Hippocampal formation (tissue), 2 donors: Measurements from ENCODE around the gene MITF.
A peak's percentile ranks its signal among the peaks of the same experiment; 100 is the strongest.

Experiments used
- DNase-seq, 2 donors: peaks; one replicate each; lab custom pipeline; 2025; lab: John Stamatoyannopoulos, UW

Gene MITF

GRCh38 chr3:69838217-69838616, 99.0 kb downstream of the MITF start:
- no peak for DNase-seq

GRCh38 chr3:69838696-69839515, 99.6 kb downstream of the MITF start:
- no peak for DNase-seq

- no peak for DNase-seq
Observed at GRCh38 chr3:69842351-69842750, 103.1 kb downstream of the MITF start.

GRCh38 chr3:69842789-69843188, 103.5 kb downstream of the MITF start:
- no peak for DNase-seq

GRCh38 chr3:69844706-69845105, 105.4 kb downstream of the MITF start:
- DNase-seq, result no peak

GRCh38 chr3:69847303-69847702, 108.0 kb downstream of the MITF start:
- DNase-seq, result no peak

- no peak for DNase-seq
Observed at GRCh38 chr3:69848113-69848512, 108.8 kb downstream of the MITF start.

GRCh38 chr3:69850849-69851248, 111.6 kb downstream of the MITF start:
- no peak for DNase-seq

GRCh38 chr3:69853027-69853426, 113.8 kb downstream of the MITF start:
- no peak for DNase-seq

- DNase-seq, result peak in 1 of 2 donors; percentile 83
Observed at GRCh38 chr3:69855436-69856162, 116.3 kb downstream of the MITF start.

GRCh38 chr3:69856965-69857705, 117.9 kb downstream of the MITF start:
- DNase-seq, result no peak

- DNase-seq, result no peak
Observed at GRCh38 chr3:69861556-69861955, 122.3 kb downstream of the MITF start.

- DNase-seq, result no peak
Observed at GRCh38 chr3:69864141-69864540, 124.9 kb downstream of the MITF start.

GRCh38 chr3:69864766-69865165, 125.5 kb downstream of the MITF start:
- DNase-seq, result no peak

- DNase-seq, result no peak
Observed at GRCh38 chr3:69865925-69866679, 126.8 kb downstream of the MITF start.

- DNase-seq, result no peak
Observed at GRCh38 chr3:69866988-69867720, 127.9 kb downstream of the MITF start.

- DNase-seq, result no peak
Observed at GRCh38 chr3:69867941-69868505, 128.8 kb downstream of the MITF start.

GRCh38 chr3:69868841-69869420, 129.7 kb downstream of the MITF start:
- no peak for DNase-seq

GRCh38 chr3:69869643-69870042, 130.4 kb downstream of the MITF start:
- DNase-seq, result no peak

- no peak for DNase-seq
Observed at GRCh38 chr3:69871251-69871650, 132.0 kb downstream of the MITF start.
